Measurements from ENCODE around the gene CDH4. TPM values are rescaled to one million over a fixed set of nuclear protein-coding genes. Genes with fewer than 3 reads are reported as not detected.

Gene CDH4
- total and polyA plus RNA-seq, 2 donors from 2014 or later, result 1.1 TPM; not detected in 1

- no peak for FAIRE-seq
- no peak for TF ChIP-seq CTCF (IDR thresholded peaks at IDR 0.05; ENCODE audit: borderline replicate concordance, extremely low read depth, insufficient read depth)
- Histone ChIP-seq H3K4me3 (ENCODE audit: low read length in 3 of 3) (peak overlapping the region in 1 of 3 donors; percentile 9), H3K9me3 (ENCODE audit: control insufficient read depth in 2 of 3, insufficient read depth in 1 of 3, low read length in 3 of 3) (no peaks in the 10 kb centered on the region), H3K36me3 (ENCODE audit: control insufficient read depth in 2 of 3, insufficient read depth in 3 of 3, low read length in 3 of 3) (no peaks in the 10 kb centered on the region), H3K27me3 (ENCODE audit: control insufficient read depth, insufficient read depth, low read length) (peaks cover 3% of the 10 kb centered on the region), H3K9ac (ENCODE audit: low read length in 3 of 3) (no peak overlapping the region), H3K27ac (ENCODE audit: low read depth in 2 of 2, low read length in 2 of 2) (no peak overlapping the region), H3K4me1 (ENCODE audit: control insufficient read depth in 2 of 3, insufficient read depth in 2 of 3, low read depth in 1 of 3, low read length in 3 of 3) (no peaks in the 10 kb centered on the region)
- DNase-seq, result peak in 1 of 5 donors; percentile 3
- intact Hi-C loops (cut with DNase I), result no loop called here
These were observed 59.8 kb downstream of the CDH4 start for GRCh38 chr20:61311656-61312387.

GRCh38 chr20:61312925-61313324 lies 60.9 kb downstream of the CDH4 start:
- Histone ChIP-seq H3K4me3 (ENCODE audit: low read length in 3 of 3) (no peak overlapping the region), H3K9me3 (ENCODE audit: control insufficient read depth in 2 of 3, insufficient read depth in 1 of 3, low read length in 3 of 3) (no peaks in the 10 kb centered on the region), H3K4me1 (ENCODE audit: control insufficient read depth in 2 of 3, insufficient read depth in 2 of 3, low read depth in 1 of 3, low read length in 3 of 3) (no peaks in the 10 kb centered on the region), H3K27ac (ENCODE audit: low read depth in 2 of 2, low read length in 2 of 2) (no peak overlapping the region), H3K36me3 (ENCODE audit: control insufficient read depth in 2 of 3, insufficient read depth in 3 of 3, low read length in 3 of 3) (no peaks in the 10 kb centered on the region), H3K27me3 (ENCODE audit: control insufficient read depth, insufficient read depth, low read length) (peaks cover 3% of the 10 kb centered on the region), H3K9ac (ENCODE audit: low read length in 3 of 3) (no peak overlapping the region)
- no peak for TF ChIP-seq CTCF (IDR thresholded peaks at IDR 0.05; ENCODE audit: borderline replicate concordance, extremely low read depth, insufficient read depth)
- FAIRE-seq (no peak), DNase-seq (no peak)
- intact Hi-C loops (cut with DNase I), result no loop called here

GRCh38 chr20:61313396-61313795 lies 61.3 kb downstream of the CDH4 start:
- TF ChIP-seq CTCF (IDR thresholded peaks at IDR 0.05; ENCODE audit: borderline replicate concordance, extremely low read depth, insufficient read depth), result no peak
- FAIRE-seq, result no peak
- no peak overlapping the region for H3K4me3 ChIP-seq (ENCODE audit: low read length in 3 of 3)

More at GRCh38 chr20:61313396-61313795, 61.3 kb downstream of the CDH4 start:
- intact Hi-C loops (cut with DNase I), result no loop called here
- Histone ChIP-seq H3K9ac (ENCODE audit: low read length in 3 of 3) (no peak overlapping the region), H3K27me3 (ENCODE audit: control insufficient read depth, insufficient read depth, low read length) (peaks cover 3% of the 10 kb centered on the region), H3K27ac (ENCODE audit: low read depth in 2 of 2, low read length in 2 of 2) (no peak overlapping the region), H3K36me3 (ENCODE audit: control insufficient read depth in 2 of 3, insufficient read depth in 3 of 3, low read length in 3 of 3) (no peaks in the 10 kb centered on the region), H3K4me1 (ENCODE audit: control insufficient read depth in 2 of 3, insufficient read depth in 2 of 3, low read depth in 1 of 3, low read length in 3 of 3) (no peaks in the 10 kb centered on the region), H3K9me3 (ENCODE audit: control insufficient read depth in 2 of 3, insufficient read depth in 1 of 3, low read length in 3 of 3) (no peaks in the 10 kb centered on the region)
- DNase-seq, result no peak

All from kidney (tissue), 14 donors.